ENCODE measurements around the gene CLCN3. TPM values are rescaled to one million over a fixed set of nuclear protein-coding genes. Genes with fewer than 3 reads are reported as not detected.
A peak's percentile ranks its signal among the peaks of the same experiment; 100 is the strongest.

Gene CLCN3
- polyA plus RNA-seq, 3 donors = 5.3 to 7.8 (median 5.4) TPM

GRCh38 chr4:169571435-169571834 lies 48.9 kb upstream of the CLCN3 start:
- Histone ChIP-seq H3K27ac (ENCODE audit: low read depth in 1 of 2, low read length in 2 of 2) (no peak overlapping the region), H3K9me3 (replicated peaks in 1 of 2; ENCODE audit: control insufficient read depth in 1 of 2, insufficient read depth in 1 of 2, low read length in 2 of 2) (no peaks in the 10 kb centered on the region), H2AFZ (ENCODE audit: insufficient read depth, low read depth, low read length, poor library complexity, severe bottlenecking) (no peak overlapping the region), H4K20me1 (ENCODE audit: insufficient read depth, low read length) (no peaks in the 10 kb centered on the region), H3K4me2 (replicated peaks; ENCODE audit: extremely low read depth, low read length, poor library complexity, severe bottlenecking) (no peak overlapping the region), H3K36me3 (replicated peaks in 1 of 2; ENCODE audit: control insufficient read depth in 1 of 2, insufficient read depth in 2 of 2, low read length in 2 of 2) (peaks cover 11 to 29% of the 10 kb centered on the region in 2 donors), H3K4me1 (ENCODE audit: control insufficient read depth in 1 of 2, insufficient read depth in 2 of 2, low read length in 2 of 2) (no peaks in the 10 kb centered on the region), H3K4me3 (replicated peaks in 1 of 3; ENCODE audit: low read depth in 2 of 3, low read length in 3 of 3) (no peak overlapping the region), H3K27me3 (ENCODE audit: control insufficient read depth in 2 of 2, insufficient read depth in 2 of 2, low read length in 2 of 2) (no peaks in the 10 kb centered on the region), H3K9ac (ENCODE audit: insufficient read depth, low read length, poor library complexity, severe bottlenecking) (no peak overlapping the region), H3K79me2 (ENCODE audit: insufficient read depth, low read length) (no peaks in the 10 kb centered on the region)
- WGBS (ENCODE audit: insufficient coverage) = 100% methylated on average over 3 of the region's 4 CpGs
- Mint-ChIP-seq H3K4me1 (peaks cover 3% of the 10 kb centered on the region), H3K4me3 (no peak overlapping the region), H3K27me3 (ENCODE audit: low read depth in 3 of 3) (peaks cover 0 to 2% (median 0%) of the 10 kb centered on the region in 3 donors), H3K9me3 (peaks cover 0 to 10% (median 6%) of the 10 kb centered on the region in 7 donors), H3K27ac (peak overlapping the region in 1 of 7 donors; percentile 7), H3K36me3 (peaks cover 31 to 40% of the 10 kb centered on the region in 2 donors)
- intact Hi-C loops (cut with micrococcal nuclease) = no loop called here
- DNase-seq = no peak
- TF ChIP-seq, protein P1, sequence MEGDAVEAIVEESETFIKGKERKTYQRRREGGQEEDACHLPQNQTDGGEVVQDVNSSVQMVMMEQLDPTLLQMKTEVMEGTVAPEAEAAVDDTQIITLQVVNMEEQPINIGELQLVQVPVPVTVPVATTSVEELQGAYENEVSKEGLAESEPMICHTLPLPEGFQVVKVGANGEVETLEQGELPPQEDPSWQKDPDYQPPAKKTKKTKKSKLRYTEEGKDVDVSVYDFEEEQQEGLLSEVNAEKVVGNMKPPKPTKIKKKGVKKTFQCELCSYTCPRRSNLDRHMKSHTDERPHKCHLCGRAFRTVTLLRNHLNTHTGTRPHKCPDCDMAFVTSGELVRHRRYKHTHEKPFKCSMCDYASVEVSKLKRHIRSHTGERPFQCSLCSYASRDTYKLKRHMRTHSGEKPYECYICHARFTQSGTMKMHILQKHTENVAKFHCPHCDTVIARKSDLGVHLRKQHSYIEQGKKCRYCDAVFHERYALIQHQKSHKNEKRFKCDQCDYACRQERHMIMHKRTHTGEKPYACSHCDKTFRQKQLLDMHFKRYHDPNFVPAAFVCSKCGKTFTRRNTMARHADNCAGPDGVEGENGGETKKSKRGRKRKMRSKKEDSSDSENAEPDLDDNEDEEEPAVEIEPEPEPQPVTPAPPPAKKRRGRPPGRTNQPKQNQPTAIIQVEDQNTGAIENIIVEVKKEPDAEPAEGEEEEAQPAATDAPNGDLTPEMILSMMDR (IDR thresholded peaks at IDR 0.05) = no peak

DNA sequence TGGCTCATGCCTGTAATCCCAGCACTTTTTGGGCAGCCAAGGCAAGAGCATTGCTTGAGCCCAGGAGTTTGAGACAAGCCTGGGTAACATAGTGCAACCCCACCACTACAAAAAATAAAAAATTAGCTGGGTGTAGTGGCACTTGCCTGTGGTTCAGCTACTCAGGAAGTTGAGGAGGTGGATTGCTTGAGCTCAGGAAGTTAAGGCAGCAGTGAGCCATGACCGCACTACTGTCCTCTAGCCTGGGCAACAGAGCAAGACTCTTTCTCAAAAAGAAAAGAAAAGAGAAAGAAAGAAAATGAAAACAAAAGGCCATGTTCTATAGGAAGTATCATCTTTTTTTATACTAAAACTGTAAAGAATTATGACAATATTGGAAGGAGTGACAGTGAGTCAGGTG lies 46.5 kb upstream of the CLCN3 start:
- H3K4me3 Mint-ChIP-seq = no peak overlapping the region
- no peaks in the 10 kb centered on the region for H4K20me1 ChIP-seq (ENCODE audit: insufficient read depth, low read length)
- H3K36me3 Mint-ChIP-seq = peaks cover 31 to 42% of the 10 kb centered on the region in 2 donors
- peaks cover 14 to 32% of the 10 kb centered on the region in 2 donors for H3K36me3 ChIP-seq (replicated peaks in 1 of 2; ENCODE audit: control insufficient read depth in 1 of 2, insufficient read depth in 2 of 2, low read length in 2 of 2)
- 100% methylated on average over 1 of the region's 1 CpG for WGBS (ENCODE audit: insufficient coverage)
- DNase-seq = no peak
- H3K27ac Mint-ChIP-seq = no peak overlapping the region
- no peaks in the 10 kb centered on the region for H3K27me3 ChIP-seq (ENCODE audit: control insufficient read depth in 2 of 2, insufficient read depth in 2 of 2, low read length in 2 of 2)
- no peaks in the 10 kb centered on the region for H3K4me1 ChIP-seq (ENCODE audit: control insufficient read depth in 1 of 2, insufficient read depth in 2 of 2, low read length in 2 of 2)
- H3K4me3 ChIP-seq (replicated peaks in 1 of 3; ENCODE audit: low read depth in 2 of 3, low read length in 3 of 3) = no peak overlapping the region
- H3K9me3 Mint-ChIP-seq = peaks cover 0 to 10% (median 6%) of the 10 kb centered on the region in 7 donors
- TF ChIP-seq, protein P1 (IDR thresholded peaks at IDR 0.05) = no peak
- H3K4me2 ChIP-seq (replicated peaks; ENCODE audit: extremely low read depth, low read length, poor library complexity, severe bottlenecking) = no peak overlapping the region
- H3K9me3 ChIP-seq (replicated peaks in 1 of 2; ENCODE audit: control insufficient read depth in 1 of 2, insufficient read depth in 1 of 2, low read length in 2 of 2) = no peaks in the 10 kb centered on the region
- H2AFZ ChIP-seq (ENCODE audit: insufficient read depth, low read depth, low read length, poor library complexity, severe bottlenecking) = no peak overlapping the region
- no peak overlapping the region for H3K9ac ChIP-seq (ENCODE audit: insufficient read depth, low read length, poor library complexity, severe bottlenecking)
- intact Hi-C loops (cut with micrococcal nuclease) = no loop called here
- no peaks in the 10 kb centered on the region for H3K27me3 Mint-ChIP-seq (ENCODE audit: low read depth in 3 of 3)
- H3K27ac ChIP-seq (ENCODE audit: low read depth in 1 of 2, low read length in 2 of 2) = no peak overlapping the region
- H3K4me1 Mint-ChIP-seq = peaks cover 2% of the 10 kb centered on the region
- H3K79me2 ChIP-seq (ENCODE audit: insufficient read depth, low read length) = no peaks in the 10 kb centered on the region

Measured in CD14-positive monocyte (primary cell).